ENCODE data around the gene CIAPIN1.
"Not testable (repeated sequence)": the region's sequence is repeated elsewhere in the genome, so short reads cannot be mapped to it uniquely, and the experiment has no call there.

CIAPIN1 gene

DNA sequence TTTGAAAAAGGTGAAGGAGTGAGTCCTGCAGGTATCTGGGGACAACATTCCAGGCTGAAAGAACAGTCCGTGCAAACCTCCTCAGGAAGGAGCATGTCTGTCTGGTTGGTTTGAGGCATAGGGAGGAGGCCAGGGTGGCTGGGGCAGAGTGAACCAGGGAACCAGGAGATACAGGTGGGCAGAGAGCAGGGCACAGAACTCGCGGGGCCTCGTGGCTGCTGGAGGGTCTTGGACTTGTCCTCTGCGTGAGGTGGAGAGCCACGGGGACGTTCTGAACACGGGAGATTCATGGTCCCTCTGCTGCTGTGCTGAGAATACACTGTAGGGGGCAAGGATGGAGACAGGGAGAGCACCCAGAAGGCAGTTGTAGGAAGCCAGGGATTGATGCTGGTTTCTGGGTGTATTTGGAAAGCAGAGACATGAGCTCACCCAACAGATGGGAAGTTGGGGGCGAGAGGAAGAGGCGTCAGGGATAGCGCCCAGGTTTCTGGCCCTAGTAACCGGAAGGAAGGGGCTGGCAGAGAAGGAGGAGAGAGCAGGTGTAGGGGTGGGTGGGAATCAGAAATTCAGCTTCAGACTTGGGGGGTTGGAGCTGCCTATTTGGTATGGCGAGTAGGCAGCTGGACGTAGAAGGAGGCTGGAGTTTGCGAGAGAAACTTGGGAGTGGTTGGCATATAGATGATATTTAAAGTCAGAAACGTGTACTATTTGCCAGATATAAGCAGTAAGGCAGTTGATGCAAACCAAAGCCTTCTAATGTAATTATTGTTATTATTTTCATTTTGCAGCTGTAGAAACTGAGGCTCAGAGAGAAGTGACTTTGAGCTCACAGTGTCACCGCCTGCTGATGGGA lies 43.0 kb downstream of the CIAPIN1 start, which contains the start of gene CCL17:
Gene CCL17, plus strand, starts transcription at position 803 of the 853 bp plus-strand sequence. CDS start 9,166 bp downstream, outside the sequence.
- no peak for DNase-seq

DNA sequence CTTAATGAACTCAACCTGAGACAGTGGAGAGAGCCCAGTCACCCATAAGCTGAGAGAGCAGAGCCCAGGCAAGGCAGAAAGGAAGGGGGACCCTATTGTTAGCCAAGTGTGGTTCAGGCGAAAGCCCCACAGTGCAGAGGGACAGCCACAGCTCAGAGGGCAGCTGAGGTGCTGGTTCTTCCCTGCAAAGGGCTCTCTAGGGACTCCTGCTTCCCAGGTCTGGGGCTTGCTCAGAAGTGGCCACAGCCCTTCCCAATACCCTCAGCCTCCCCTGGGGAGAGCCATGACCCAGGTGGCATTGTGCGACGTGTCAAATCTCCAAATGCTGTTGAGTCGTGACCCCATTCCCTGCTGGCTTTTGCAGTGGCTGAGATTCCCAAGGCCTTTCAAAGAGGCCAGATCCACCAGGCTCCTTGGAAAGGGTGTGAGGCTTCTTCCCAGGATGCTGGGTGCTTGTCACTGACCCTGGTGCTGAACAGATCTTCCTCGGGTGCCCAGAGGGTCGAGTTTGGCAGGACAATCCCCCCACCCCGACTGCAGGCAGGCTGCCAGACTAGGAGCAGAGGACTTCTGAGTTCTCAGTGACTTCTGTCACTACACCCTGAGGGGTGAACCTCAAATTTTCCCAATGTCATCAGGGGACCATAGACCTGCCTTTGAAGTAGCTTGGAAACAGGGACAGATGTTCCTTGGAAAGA lies 45.1 kb downstream of the CIAPIN1 start:
- DNase-seq: no peak

DNA sequence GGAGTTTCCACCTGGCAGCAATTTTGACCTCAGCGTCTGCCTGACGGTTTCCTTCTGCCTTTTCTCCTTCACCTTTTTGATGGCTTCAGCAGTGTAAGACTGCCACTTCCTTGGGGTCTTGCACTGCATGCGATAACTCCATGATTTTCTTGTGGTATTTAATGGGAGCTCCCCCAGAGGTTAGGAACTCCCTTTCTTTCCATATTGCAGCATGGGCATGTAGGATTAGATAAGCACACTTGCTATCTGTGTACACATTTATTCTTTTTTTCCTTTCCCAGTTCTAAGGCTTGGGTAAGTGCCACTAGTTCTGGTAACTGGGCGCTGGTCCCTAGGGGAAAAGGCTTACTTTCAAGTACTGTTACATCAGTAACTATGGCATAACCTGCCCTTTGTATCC lies 49.7 kb downstream of the CIAPIN1 start:
- not testable (repeated sequence) for DNase-seq

DNA sequence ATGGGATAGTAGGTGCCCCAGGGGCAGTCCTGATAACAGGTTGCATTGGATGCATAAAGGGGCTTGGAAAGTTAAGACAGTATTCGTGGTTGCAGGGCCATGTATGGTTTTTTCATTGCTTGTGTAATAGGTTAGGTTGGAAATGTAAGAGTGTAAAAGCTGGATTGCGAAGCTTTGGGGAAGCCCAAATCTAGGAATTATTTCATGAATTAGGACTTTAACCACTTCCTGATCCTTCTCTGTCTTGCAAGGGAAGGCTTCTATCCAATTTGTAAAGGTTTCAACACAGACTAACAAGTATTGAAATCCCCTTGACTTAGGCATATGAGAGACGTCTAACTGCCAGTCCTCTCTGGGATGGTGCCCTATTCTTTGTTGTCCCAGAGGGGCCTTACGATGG lies 50.4 kb downstream of the CIAPIN1 start:
- no peak for DNase-seq

DNA sequence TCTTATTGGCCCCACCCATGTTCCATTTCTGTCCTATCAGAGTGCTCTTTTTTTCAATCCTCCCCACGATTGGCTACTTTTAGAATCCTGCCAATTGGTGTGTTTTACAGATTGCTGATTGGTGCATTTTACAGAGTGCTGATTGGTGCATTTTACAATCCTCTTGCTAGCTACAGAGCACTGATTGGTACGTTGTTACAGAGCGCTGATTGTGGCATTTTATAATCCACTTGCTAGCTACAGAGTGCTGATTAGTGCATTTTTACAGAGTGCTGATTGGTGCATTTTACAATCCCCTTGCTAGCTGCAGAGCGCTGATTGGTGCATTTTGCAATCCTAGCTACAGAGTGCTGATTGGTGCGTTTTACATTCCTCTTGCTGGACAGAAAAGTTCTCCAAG lies 52.2 kb downstream of the CIAPIN1 start:
- DNase-seq: no peak

DNA sequence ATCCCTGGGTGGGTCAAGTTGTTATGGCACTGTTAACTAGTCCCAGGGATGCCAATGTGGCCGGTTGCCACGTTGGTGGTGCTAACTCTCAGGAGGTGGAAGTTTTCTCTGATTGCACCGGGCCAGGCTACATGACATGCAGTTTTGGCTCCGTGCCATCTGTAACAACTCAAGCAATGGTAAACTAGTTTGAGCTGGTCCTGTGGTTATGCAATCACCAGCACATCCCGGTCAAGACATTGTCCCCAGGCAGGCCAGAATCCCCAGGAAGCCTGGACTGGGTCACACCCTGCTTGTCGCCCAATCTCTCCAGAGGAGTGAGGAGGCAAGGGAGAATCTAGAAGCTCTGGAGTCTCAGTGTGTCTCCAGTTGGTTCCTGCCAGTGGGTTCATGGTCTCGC lies 52.7 kb downstream of the CIAPIN1 start:
- no peak for DNase-seq

DNA sequence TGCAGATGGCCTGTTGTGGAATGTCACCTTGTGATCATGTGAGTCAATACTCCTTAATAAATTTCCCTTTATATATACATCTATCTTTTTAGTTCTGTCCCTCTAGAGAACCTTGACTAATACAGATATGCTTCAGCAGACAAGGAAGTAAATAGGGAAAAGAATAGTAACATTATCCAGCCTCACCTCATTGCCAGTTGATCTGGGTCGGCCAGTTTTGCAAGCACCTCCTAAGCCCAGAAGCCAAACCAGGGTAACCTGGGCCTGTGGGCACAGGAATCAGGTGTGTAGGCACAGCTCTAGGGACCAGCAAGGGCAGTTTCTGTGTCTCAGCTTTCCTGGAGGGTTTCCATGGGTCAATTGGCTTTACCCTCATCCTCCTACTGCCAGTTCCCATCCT lies 54.5 kb downstream of the CIAPIN1 start:
- no peak for DNase-seq

DNA sequence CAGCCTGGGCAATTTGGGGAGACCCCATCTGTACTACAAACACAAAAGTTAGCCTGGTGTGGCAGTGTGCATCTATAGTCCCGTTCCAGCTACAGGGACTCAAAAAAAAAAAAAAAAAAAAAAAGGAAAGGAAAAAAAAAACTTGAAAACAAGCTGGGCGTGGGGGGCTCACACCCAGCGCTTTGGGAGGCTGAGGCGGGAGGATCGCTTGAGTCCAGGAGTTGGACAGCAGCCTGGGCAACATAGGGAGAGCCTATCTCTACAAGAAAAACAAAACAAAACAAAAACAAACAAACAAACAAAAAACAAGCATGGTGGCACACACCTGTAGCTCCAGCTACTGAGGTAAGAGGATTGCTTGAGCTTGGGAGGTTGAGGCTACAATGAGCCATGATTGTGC lies 55.5 kb downstream of the CIAPIN1 start:
- DNase-seq: no peak

DNA sequence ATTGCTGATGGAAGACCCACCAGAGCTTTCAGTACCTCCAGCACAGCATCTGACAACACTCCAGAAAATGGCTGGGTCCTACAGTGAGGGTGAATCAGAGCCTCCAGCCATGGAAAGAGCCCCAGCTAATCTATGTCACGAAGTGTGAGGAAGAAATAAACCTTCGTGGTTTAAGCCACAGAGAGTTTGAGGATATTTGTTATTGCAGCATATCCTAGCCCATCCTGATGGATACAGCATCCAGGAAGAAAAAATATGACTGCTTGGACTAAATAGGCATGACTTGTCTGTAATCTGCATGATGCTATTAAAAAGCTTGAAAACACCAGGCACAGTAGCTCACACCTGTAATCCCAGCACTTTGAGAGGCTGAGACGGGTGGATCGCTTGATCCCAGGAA lies 55.9 kb downstream of the CIAPIN1 start:
- no peak for DNase-seq

DNA sequence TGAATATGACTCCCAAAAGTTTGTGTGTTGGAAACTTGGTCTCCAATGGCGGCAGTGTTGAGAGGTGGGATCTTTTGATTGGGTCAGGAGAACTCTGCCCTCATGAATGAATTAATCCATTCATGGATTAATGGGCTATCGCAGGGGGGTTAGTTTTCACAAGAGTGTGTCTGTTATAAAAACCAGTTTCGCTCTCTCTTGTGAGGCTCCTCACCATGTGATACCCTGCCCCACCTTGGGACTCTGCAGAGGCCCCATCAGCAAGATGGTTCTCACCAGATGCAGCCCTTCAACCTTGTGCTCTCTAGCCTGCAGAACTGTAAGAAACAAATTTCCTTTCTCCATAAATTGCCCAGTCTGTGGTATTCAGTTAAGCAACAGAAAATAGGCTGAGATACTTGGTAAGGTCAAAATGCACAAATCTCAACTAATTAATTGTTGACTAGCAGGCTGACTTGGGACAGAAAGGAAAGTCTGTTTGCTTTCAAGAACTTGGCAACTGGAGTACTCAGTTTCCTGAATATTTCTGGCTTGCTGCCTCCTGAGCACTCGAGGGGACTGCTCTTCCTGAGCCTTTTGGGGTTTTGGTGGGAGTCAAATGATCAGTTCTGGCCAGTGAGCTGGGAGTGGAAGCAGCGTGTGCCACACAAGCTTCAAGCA lies 56.4 kb downstream of the CIAPIN1 start:
- DNase-seq: no peak

DNA sequence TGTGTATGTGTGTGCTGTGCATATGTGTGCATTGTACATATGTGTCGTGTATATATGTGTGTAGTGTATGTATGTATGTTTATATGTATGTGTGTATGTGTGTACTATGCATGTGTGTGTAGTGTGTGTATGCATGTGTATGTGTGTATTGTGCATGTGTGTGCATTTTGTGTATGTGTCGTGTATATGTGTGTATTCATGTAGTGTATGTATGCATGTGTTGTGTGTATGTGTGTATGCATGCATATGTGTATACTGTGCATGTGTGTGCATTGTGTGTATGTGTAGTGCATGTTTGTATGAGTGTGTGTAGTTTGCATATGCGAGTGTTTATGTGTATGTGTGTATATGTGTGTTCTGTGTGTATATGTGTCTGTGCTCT lies 58.1 kb downstream of the CIAPIN1 start:
- DNase-seq: no peak

DNA sequence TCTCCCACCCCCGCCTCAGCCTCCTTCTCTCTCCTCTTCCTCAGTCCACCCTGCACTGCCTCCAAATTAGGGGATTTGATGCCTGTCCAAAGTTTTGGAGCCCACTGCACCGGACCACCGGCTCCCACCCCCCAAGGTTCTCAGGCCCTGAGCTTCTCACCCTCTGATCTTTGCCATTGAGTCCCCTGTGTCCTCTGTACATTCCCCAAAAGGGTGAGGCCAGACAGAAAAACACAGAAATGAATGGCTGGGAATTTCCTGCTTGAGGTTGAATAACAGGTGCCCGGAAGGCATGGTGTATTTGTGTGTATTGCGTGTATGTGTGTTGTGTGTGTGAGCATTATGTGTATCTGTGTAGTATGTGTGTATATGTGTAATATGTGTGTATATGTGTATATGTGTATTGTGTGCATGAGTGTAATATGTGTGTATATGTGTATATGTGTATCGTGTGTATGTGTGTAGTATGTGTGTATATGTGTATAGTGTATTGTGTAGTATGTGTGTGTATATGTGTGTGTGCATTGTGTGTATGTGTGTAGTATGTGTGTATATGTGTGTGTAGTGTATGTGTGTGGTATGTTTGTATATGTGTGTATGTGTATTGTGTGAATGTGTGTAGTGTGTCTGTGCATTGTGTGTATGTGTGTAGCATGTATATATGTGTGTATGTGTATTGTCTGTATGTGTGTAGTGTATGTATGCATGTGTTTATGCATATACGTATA lies 58.7 kb downstream of the CIAPIN1 start:
- DNase-seq: no peak

DNA sequence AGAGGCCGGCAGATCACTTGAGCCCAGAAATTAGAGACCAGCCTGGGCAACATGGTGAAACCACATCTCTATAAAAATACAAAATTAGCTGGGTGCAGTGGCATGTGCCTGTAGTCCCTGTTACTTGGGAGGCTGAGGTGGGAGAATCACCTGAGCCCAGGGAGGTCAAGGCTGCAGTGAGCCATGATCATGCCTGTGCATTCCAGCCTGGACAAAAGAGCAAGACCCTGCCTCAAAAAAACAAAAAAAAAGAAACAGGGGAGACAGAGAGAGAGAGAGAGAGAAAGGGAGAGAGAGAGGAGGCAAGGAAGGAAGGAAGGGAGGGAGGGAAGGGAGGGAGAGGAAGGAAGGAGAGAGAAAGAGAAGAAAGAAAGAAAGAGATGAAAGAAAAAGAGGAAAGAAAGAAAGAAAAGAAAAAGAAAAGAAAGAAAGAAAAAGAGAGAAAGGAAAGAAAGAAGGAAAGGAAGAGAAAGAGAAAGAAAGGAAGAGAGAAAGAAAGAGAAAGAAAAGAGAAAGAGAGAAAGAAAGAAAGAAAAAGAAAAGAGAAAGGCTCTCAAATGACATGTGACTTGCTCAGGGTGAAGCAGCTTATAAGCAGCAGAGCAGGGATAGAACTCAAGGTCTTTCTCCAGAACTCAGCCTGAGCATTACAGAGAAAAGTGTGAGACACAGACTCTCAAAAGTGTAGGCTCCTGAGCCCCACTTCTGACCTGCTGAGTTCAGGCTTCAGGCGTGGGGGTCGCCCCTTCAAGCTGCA lies 59.4 kb downstream of the CIAPIN1 start:
- DNase-seq: no peak

DNA sequence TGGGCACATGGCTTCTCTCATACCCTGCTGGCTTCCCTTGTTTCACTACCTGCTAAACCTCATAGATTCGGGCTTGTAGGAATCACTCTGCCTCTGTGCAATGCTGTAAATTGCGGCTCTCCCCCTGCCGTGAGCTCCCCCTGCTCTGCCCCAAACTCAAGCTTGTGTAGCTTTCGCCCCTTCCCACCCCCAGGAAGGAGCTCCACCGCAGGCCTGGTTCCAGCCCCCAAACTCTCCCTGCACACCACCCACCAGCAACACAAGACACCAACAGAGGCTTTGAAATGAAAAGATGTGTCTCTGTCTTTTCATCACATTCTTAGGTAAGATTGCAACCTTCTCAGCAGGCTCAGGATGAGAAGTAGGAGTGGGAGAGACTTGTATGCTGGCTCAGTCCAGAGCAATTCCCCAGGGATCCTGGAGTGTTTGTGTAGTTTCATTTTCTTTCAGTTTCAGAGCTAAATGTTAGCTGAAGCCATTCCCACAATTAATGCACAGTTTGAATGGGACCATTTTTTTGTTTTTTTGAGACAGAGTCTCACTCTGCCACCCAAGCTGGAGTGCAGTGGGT lies 60.7 kb downstream of the CIAPIN1 start:
- DNase-seq: no peak

DNA sequence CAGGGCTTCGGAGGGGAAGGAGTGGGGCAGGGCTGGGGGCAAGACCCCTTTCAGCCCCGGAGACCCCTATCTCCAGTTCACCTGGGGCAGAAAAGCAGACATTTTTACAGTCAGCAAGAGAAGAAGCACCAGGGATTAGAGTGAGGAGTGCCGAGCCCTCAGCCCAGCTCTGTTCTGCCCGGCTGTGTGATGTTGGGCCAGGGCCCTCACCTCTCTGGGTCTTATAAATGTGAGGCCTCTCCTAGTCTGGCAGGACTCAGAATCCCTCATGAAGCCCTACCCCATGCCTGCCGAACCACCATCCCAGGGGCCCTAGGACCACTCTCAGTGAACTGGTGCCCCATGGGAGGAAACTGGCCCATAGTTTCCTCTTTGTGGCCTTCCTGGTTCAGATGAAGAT lies 62.1 kb downstream of the CIAPIN1 start:
- no peak for DNase-seq

DNA sequence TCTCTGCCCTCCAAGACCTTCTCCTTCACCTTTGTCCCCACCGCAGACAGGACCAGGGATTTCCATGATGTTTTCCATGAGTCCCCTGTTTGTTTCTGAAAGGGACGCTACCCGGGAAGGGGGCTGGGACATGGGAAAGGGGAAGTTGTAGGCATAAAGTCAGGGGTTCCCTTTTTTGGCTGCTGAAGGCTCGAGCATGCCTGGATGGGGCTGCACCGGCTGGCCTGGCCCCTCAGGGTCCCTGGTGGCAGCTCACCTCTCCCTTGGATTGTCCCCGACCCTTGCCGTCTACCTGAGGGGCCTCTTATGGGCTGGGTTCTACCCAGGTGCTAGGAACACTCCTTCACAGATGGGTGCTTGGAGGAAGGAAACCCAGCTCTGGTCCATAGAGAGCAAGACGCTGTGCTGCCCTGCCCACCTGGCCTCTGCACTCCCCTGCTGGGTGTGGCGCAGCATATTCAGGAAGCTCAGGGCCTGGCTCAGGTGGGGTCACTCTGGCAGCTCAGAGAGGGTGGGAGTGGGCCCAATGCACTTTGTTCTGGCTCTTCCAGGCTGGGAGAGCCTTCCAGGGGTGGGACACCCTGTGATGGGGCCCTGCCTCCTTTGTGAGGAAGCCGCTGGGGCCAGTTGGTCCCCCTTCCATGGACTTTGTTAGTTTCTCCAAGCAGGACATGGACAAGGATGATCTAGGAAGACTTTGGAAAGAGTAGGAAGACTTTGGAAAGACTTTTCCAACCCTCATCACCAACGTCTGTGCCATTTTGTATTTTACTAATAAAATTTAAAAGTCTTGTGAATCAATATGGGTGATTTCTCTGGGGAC lies 62.7 kb downstream of the CIAPIN1 start:
- no peak for DNase-seq

DNA sequence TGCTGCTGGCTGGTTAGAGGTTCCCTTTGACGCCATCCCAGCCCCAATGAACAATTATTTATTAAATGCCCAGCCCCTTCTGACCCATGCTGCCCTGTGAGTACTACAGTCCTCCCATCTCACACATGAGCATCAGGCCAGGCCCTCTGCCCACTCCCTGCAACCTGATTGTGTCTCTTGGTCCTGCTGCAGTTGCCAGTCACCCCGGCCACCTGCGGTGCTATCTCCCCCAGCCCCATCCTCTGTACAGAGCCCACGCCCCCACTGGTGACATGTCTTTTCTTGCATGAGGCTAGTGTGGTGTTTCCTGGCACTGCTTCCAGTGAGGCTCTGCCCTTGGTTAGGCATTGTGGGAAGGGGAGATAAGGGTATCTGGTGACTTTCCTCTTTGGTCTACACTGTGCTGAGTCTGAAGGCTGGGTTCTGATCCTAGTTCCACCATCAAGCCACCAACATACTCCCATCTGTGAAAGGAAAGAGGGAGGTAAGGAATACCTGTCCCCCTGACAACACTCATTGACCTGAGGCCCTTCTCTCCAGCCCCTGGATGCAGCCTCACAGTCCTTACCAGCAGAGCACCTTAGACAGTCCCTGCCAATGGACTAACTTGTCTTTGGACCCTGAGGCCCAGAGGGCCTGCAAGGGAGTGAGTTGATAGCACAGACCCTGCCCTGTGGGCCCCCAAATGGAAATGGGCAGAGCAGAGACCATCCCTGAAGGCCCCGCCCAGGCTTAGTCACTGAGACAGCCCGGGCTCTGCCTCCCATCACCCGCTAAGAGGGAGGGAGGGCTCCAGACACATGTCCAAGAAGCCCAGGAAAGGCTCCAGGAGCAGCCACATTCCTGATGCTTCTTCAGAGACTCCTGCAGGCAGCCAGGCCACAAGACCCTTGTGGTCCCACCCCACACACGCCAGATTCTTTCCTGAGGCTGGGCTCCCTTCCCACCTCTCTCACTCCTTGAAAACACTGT lies 63.6 kb downstream of the CIAPIN1 start:
- no peak for DNase-seq

DNA sequence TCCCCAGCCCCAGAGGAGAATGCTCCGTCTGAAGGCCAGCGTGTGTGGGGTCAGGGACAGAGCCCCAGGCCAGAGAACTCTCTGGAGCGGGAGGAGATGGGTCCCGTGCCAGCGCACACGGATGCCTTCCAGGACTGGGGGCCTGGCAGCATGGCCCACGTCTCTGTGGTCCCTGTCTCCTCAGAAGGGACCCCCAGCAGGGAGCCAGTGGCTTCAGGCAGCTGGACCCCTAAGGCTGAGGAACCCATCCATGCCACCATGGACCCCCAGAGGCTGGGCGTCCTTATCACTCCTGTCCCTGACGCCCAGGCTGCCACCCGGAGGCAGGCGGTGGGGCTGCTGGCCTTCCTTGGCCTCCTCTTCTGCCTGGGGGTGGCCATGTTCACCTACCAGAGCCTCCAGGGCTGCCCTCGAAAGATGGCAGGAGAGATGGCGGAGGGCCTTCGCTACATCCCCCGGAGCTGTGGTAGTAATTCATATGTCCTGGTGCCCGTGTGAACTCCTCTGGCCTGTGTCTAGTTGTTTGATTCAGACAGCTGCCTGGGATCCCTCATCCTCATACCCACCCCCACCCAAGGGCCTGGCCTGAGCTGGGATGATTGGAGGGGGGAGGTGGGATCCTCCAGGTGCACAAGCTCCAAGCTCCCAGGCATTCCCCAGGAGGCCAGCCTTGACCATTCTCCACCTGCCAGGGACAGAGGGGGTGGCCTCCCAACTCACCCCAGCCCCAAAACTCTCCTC lies 64.5 kb downstream of the CIAPIN1 start:
- no peak for DNase-seq
